BLaER1 treated with 17β-estradiol and CSF1 and Interleukin-3, amounts not matched to agents 10 nM and 100 nM (cell line): ENCODE measurements around the gene DUOX1.
A peak's percentile ranks its signal among the peaks of the same experiment; 100 is the strongest.

Source experiments
- H3K27ac ChIP-seq, 11 experiments: shearing (Covaris generic); formaldehyde crosslinking; 2 replicates each; pipeline ENCODE4 v1.8.1; 2022
- H3K27me3 ChIP-seq, 11 experiments: shearing (Covaris generic); formaldehyde crosslinking; 2 replicates each; pipeline ENCODE4 v1.8.1; 2022
- H3K36me3 ChIP-seq, 11 experiments: shearing (Covaris generic); formaldehyde crosslinking; 2 replicates each; pipeline ENCODE4 v1.8.1; 2022
- H3K4me1 ChIP-seq, 10 experiments: shearing (Covaris generic); formaldehyde crosslinking; 2 replicates each; pipeline ENCODE4 v1.8.1; 2022
- H3K4me2 ChIP-seq, 11 experiments: shearing (Covaris generic); formaldehyde crosslinking; 2 replicates each; pipeline ENCODE4 v1.8.1; 2022
- H3K4me3 ChIP-seq, 10 experiments: shearing (Covaris generic); formaldehyde crosslinking; 2 replicates each; pipeline ENCODE4 v1.8.1; 2022
- H3K9ac ChIP-seq, 11 experiments: shearing (Covaris generic); formaldehyde crosslinking; 2 replicates each; pipeline ENCODE4 v1.8.1; 2022
- H3K9me3 ChIP-seq, 11 experiments: shearing (Covaris generic); formaldehyde crosslinking; replicated peaks in 1 of 11; 2 replicates each; pipeline ENCODE4 v1.8.1; 2022
- H4K20me1 ChIP-seq, 11 experiments: shearing (Covaris generic); formaldehyde crosslinking; 2 replicates each; pipeline ENCODE4 v1.8.1; 2022
- Cebpa-rat ChIP-seq, 11 experiments: shearing (Covaris generic); IDR thresholded peaks; 2 replicates each; pipeline ENCODE4 v1.8.1; 2022

Gene DUOX1

DNA sequence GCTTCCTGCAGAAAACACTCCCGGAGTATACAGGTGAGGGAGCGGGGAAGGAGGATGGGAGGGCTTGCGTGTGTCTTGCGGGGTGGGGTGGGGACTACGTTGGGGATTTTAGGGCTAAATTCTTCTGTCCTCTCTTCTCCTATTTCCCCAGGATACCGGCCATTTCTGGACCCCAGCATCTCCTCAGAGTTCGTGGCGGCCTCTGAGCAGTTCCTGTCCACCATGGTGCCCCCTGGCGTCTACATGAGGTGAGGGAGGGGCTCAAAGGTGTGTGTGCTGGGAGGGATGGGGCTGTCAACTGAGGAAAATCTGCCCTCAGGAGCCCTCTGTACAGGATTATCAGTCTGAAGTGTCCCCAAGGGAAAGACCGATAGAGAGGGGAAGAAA is 6.6 kb downstream of the DUOX1 start:
- Histone ChIP-seq H3K27ac (no peak overlapping the region), H3K9me3 (peaks cover 0 to 8% (median 5%) of the 10 kb centered on the region in 11 experiments; a peak in 7 of 22 replicates), H3K4me3 (no peak overlapping the region), H3K9ac (no peak overlapping the region), H3K4me1 (peaks cover 0 to 16% (median 4%) of the 10 kb centered on the region in 10 experiments; a peak in 15 of 20 replicates), H3K27me3 (peaks cover 0 to 7% (median 4%) of the 10 kb centered on the region in 11 experiments; a peak in 7 of 22 replicates), H3K36me3 (no peaks in the 10 kb centered on the region), H3K4me2 (peak overlapping the region in 4 of 11 experiments; percentile 2 to 25 (median 7); a peak in 2 of 22 replicates), H4K20me1 (no peaks in the 10 kb centered on the region)
- no peak for TF ChIP-seq Cebpa-rat (IDR thresholded peaks at IDR 0.05)

GRCh38 chr15:45137703-45138102 is 7.9 kb downstream of the DUOX1 start:
- peaks cover 0 to 7% (median 4%) of the 10 kb centered on the region in 11 experiments; a peak in 7 of 22 replicates for H3K27me3 ChIP-seq
- no peak overlapping the region for H3K9ac ChIP-seq
- TF ChIP-seq Cebpa-rat (IDR thresholded peaks at IDR 0.05), result no peak
- H3K27ac ChIP-seq, result no peak overlapping the region
- no peaks in the 10 kb centered on the region for H4K20me1 ChIP-seq
- H3K4me3 ChIP-seq, result no peak overlapping the region
- peaks cover 0 to 8% (median 5%) of the 10 kb centered on the region in 11 experiments; a peak in 7 of 22 replicates for H3K9me3 ChIP-seq
- peaks cover 4 to 30% (median 17%) of the 10 kb centered on the region in 10 experiments; a peak in 19 of 20 replicates for H3K4me1 ChIP-seq
- H3K4me2 ChIP-seq, result no peak overlapping the region
- no peaks in the 10 kb centered on the region for H3K36me3 ChIP-seq

DNA sequence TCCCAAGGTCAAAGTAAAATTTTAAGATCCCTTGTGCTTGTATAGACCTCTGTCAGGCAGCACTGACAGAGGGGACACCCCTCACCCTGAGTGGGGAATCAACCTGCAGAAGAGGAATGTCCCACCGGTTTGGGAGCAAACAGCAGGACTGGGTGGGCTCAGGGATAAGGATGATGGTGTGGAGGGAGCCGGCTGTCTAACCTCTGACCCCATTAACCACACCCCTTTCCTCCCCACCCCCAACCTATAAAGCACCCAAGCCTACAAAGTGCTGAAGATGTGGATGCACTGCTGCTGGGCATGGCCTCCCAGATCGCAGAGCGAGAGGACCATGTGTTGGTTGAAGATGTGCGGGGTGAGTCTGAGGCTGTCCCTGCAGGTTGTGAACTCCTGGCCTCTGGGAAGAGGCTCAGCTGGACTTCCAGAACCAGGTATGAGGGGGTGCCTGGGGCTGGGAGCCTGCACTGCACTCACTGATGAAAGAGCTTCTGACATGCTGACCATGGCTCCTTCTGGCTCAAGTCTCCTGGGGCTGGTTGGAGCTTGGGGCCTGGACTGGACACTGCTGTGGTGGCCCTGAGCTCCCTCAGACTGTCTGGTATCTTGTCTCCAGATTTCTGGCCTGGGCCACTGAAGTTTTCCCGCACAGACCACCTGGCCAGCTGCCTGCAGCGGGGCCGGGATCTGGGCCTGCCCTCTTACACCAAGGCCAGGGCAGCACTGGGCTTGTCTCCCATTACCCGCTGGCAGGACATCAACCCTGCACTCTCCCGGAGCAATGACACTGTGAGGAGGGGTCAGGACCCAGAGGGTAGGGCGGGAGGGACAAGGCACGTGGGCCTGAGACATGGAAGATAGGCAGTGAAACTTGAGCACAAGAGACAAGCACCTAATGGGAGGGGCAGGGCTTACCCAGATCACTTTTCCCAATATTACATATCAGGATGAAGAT is 9.3 kb downstream of the DUOX1 start:
- H4K20me1 ChIP-seq, result no peaks in the 10 kb centered on the region

DNA sequence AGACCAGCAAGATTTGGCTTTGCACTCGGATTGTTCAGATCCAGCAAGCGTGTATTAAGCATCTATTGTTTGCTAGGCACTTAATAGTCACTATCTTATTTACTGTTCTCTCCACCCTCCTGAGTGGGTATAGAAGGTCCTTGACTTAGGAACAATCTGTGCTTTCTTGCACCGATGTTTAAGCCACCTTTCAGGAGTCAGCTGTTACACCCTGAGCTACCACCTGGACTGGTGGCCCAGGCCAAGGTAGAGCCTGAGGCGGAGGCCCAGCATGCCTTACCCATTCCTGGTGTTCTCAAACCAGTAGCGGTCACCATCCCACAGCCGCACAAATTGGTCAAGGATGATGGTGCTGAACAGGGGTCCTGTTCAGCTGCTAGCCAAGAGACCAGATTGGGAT is 10.0 kb downstream of the DUOX1 start:
- H4K20me1 ChIP-seq, result no peaks in the 10 kb centered on the region
- no peaks in the 10 kb centered on the region for H3K36me3 ChIP-seq
- H3K4me3 ChIP-seq, result no peak overlapping the region
- peaks cover 0 to 6% (median 4%) of the 10 kb centered on the region in 11 experiments; a peak in 7 of 22 replicates for H3K27me3 ChIP-seq
- H3K27ac ChIP-seq, result no peak overlapping the region
- peaks cover 4 to 33% (median 22%) of the 10 kb centered on the region in 10 experiments; a peak in 19 of 20 replicates for H3K4me1 ChIP-seq
- H3K9ac ChIP-seq, result no peak overlapping the region
- peaks cover 0 to 7% (median 5%) of the 10 kb centered on the region in 11 experiments; a peak in 7 of 22 replicates for H3K9me3 ChIP-seq
- TF ChIP-seq Cebpa-rat (IDR thresholded peaks at IDR 0.05), result no peak
- H3K4me2 ChIP-seq, result no peak overlapping the region

More for the DNA sequence above, 9.3 kb downstream of the DUOX1 start:
- no peak overlapping the region for H3K4me2 ChIP-seq
- H3K27ac ChIP-seq, result no peak overlapping the region
- H3K9ac ChIP-seq, result no peak overlapping the region
- peaks cover 0 to 7% (median 4%) of the 10 kb centered on the region in 11 experiments; a peak in 7 of 22 replicates for H3K27me3 ChIP-seq
- H3K36me3 ChIP-seq, result no peaks in the 10 kb centered on the region
- peaks cover 0 to 8% (median 5%) of the 10 kb centered on the region in 11 experiments; a peak in 7 of 22 replicates for H3K9me3 ChIP-seq
- H3K4me3 ChIP-seq, result no peak overlapping the region
- peaks cover 4 to 33% (median 22%) of the 10 kb centered on the region in 10 experiments; a peak in 19 of 20 replicates for H3K4me1 ChIP-seq
- TF ChIP-seq Cebpa-rat (IDR thresholded peaks at IDR 0.05), result no peak

- Histone ChIP-seq H3K4me2 (peak overlapping the region in 5 of 11 experiments; percentile 57 to 73 (median 70); a peak in 6 of 22 replicates), H3K4me1 (peaks cover 4 to 33% (median 22%) of the 10 kb centered on the region in 10 experiments; a peak in 19 of 20 replicates), H3K9me3 (no peaks in the 10 kb centered on the region), H3K27me3 (no peaks in the 10 kb centered on the region), H4K20me1 (no peaks in the 10 kb centered on the region), H3K4me3 (no peak overlapping the region), H3K27ac (no peak overlapping the region), H3K9ac (no peak overlapping the region), H3K36me3 (no peaks in the 10 kb centered on the region)
- no peak for TF ChIP-seq Cebpa-rat (IDR thresholded peaks at IDR 0.05)
Measured at GRCh38 chr15:45140557-45141250, 10.9 kb downstream of the DUOX1 start.

GRCh38 chr15:45141386-45141785 is 11.6 kb downstream of the DUOX1 start:
- Histone ChIP-seq H3K4me2 (peak overlapping the region in 9 of 11 experiments; percentile 31 to 73 (median 70); a peak in 16 of 22 replicates), H3K4me3 (no peak overlapping the region), H3K27me3 (no peaks in the 10 kb centered on the region), H3K9me3 (no peaks in the 10 kb centered on the region), H3K27ac (peak overlapping the region in 1 of 11 experiments; percentile 34; a peak in 1 of 22 replicates), H3K4me1 (peaks cover 4 to 33% (median 22%) of the 10 kb centered on the region in 10 experiments; a peak in 19 of 20 replicates), H3K9ac (peak overlapping the region in 2 of 11 experiments; percentile 6 to 10; a peak in 2 of 22 replicates), H3K36me3 (no peaks in the 10 kb centered on the region), H4K20me1 (no peaks in the 10 kb centered on the region)
- TF ChIP-seq Cebpa-rat (IDR thresholded peaks at IDR 0.05), result no peak

GRCh38 chr15:45143056-45143455 is 13.3 kb downstream of the DUOX1 start:
- Histone ChIP-seq H3K4me1 (peaks cover 4 to 28% (median 21%) of the 10 kb centered on the region in 10 experiments; a peak in 19 of 20 replicates), H3K9me3 (no peaks in the 10 kb centered on the region), H3K27me3 (no peaks in the 10 kb centered on the region), H4K20me1 (no peaks in the 10 kb centered on the region), H3K36me3 (no peaks in the 10 kb centered on the region), H3K4me2 (peak overlapping the region in 8 of 11 experiments; percentile 57 to 73 (median 70); a peak in 13 of 22 replicates), H3K9ac (no peak overlapping the region), H3K27ac (peak overlapping the region in 1 of 11 experiments; percentile 8; a peak in 1 of 22 replicates), H3K4me3 (no peak overlapping the region)
- no peak for TF ChIP-seq Cebpa-rat (IDR thresholded peaks at IDR 0.05)

DNA sequence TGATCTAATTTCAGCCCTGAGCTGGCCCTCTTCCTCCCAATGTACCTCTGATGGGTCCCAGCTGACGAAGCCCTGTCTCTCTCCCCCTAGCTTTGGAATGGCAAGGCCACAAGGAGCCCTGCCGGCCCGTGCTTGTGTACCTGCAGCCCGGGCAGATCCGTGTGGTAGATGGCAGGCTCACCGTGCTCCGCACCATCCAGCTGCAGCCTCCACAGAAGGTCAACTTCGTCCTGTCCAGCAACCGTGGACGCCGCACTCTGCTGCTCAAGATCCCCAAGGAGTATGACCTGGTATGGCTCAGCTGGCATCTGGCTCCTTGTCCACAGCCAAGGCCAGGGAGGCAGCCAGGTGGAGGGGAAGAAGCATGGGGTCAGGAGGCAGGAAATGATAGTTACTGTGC is 14.2 kb downstream of the DUOX1 start:
- Histone ChIP-seq H3K9ac (no peak overlapping the region), H3K27me3 (no peaks in the 10 kb centered on the region), H3K27ac (no peak overlapping the region), H3K36me3 (no peaks in the 10 kb centered on the region), H3K4me2 (no peak overlapping the region), H3K4me3 (no peak overlapping the region), H3K4me1 (peaks cover 4 to 33% (median 26%) of the 10 kb centered on the region in 10 experiments; a peak in 19 of 20 replicates), H4K20me1 (no peaks in the 10 kb centered on the region), H3K9me3 (no peaks in the 10 kb centered on the region)
- TF ChIP-seq Cebpa-rat (IDR thresholded peaks at IDR 0.05), result no peak
